IMR-90 (cell line): ENCODE results near the gene RRP15. TPM values are rescaled to one million over a fixed set of nuclear protein-coding genes. Genes with fewer than 3 reads are reported as not detected.

Experiments used
- ATAC-seq: fragments of 200-7000 bp; cut with Tn5 transposase; 2 replicates; pipeline ENCODE4 v1.9.1; 2020; ENCODE audit warnings: low read depth, mild to moderate bottlenecking, moderate library complexity
- BruUV-seq: library from RNA; stranded (reverse); fragments of 400-500 nt; replicated peaks from 2 replicates; lab custom pipeline; 2021; lab: Mats Ljungman, UMichigan
- CTCF ChIA-PET: fragments of 300-600 bp; formaldehyde crosslinking; extraction: SDS; loops from one replicate; lab custom pipeline; 2021; ENCODE audit warnings: antibody characterized with exemption; lab: Yijun Ruan, JAX
- POLR2A ChIA-PET: fragments of 300-600 bp; sonication (Branson Sonifier 250); formaldehyde crosslinking; loops from one replicate; lab custom pipeline; 2022; ENCODE audit warnings: antibody characterized with exemption; ENCODE audit not compliant: unreplicated experiment; lab: Charles Lee
- DNase-seq: peaks from one replicate; pipeline ENCODE4 v3.0.0; 2013
- H2AFZ ChIP-seq: replicated peaks from 2 replicates; pipeline ENCODE3; 2013; ENCODE audit warnings: low read length, mild to moderate bottlenecking; ENCODE audit not compliant: poor library complexity
- H2AK5ac ChIP-seq: 2 replicates; pipeline ENCODE4 v1.6.1; 2013; ENCODE audit warnings: low read depth, low read length, inconsistent platforms
- H2AK9ac ChIP-seq: replicated peaks from 2 replicates; pipeline ENCODE3; 2013; ENCODE audit warnings: mild to moderate bottlenecking, low read depth, low read length, moderate library complexity; ENCODE audit not compliant: poor library complexity
- H2BK120ac ChIP-seq: 2 replicates; pipeline ENCODE4 v1.6.1; 2013; ENCODE audit warnings: low read depth, low read length, inconsistent platforms
- H2BK15ac ChIP-seq: 3 replicates; pipeline ENCODE4 v1.6.1; 2013; ENCODE audit warnings: low read depth, low read length, inconsistent platforms
- H2BK20ac ChIP-seq: 2 replicates; pipeline ENCODE4 v1.6.1; 2013; ENCODE audit warnings: low read depth, mild to moderate bottlenecking, inconsistent platforms, low read length, moderate library complexity
- H2BK5ac ChIP-seq: 2 replicates; pipeline ENCODE4 v1.6.1; 2013; ENCODE audit warnings: mild to moderate bottlenecking, low read depth, low read length, inconsistent platforms; ENCODE audit not compliant: poor library complexity, severe bottlenecking
- H3K14ac ChIP-seq: replicated peaks from 2 replicates; pipeline ENCODE4 v1.6.1; 2013; ENCODE audit warnings: low read depth, low read length, inconsistent platforms
- H3K18ac ChIP-seq: 2 replicates; pipeline ENCODE4 v1.6.1; 2013; ENCODE audit warnings: low read depth, low read length, control low read depth
- H3K23ac ChIP-seq: 2 replicates; pipeline ENCODE4 v1.6.1; 2013; ENCODE audit warnings: low read depth, low read length, inconsistent platforms
- H3K27ac ChIP-seq: 2 replicates; pipeline ENCODE4 v1.5.1; 2013; ENCODE audit warnings: mild to moderate bottlenecking, control low read depth, low read length; ENCODE audit not compliant: insufficient read depth
- H3K27me3 ChIP-seq: 2 replicates; pipeline ENCODE4 v1.6.1; 2013; ENCODE audit warnings: low read length; ENCODE audit not compliant: control insufficient read depth, insufficient read depth
- H3K36me3 ChIP-seq: 2 replicates; pipeline ENCODE4 v1.6.1; 2013; ENCODE audit warnings: low read length, mixed read lengths; ENCODE audit not compliant: control insufficient read depth, insufficient read depth
- H3K4ac ChIP-seq: 2 replicates; pipeline ENCODE4 v1.6.1; 2013; ENCODE audit warnings: low read depth, low read length, inconsistent platforms
- H3K4me1 ChIP-seq: 2 replicates; pipeline ENCODE4 v1.6.1; 2013; ENCODE audit warnings: low read length, mixed read lengths; ENCODE audit not compliant: control insufficient read depth, insufficient read depth
- H3K4me2 ChIP-seq: 2 replicates; pipeline ENCODE4 v1.6.1; 2013; ENCODE audit warnings: low read depth, mild to moderate bottlenecking, control low read depth, low read length, moderate library complexity
- H3K4me3 ChIP-seq: 2 replicates; pipeline ENCODE4 v1.5.1; 2013; ENCODE audit warnings: low read depth, mild to moderate bottlenecking, control low read depth, low read length, moderate library complexity; ENCODE audit not compliant: insufficient read depth
- H3K56ac ChIP-seq: 2 replicates; pipeline ENCODE4 v1.6.1; 2013; ENCODE audit warnings: low read length, inconsistent platforms; ENCODE audit not compliant: insufficient read depth; ENCODE audit errors: extremely low read depth
- H3K79me1 ChIP-seq, 2 experiments: 2 replicates each; pipeline ENCODE4 v1.6.1; 2013; ENCODE audit warnings: low read length in 2 of 2, inconsistent platforms in 1 of 2, low read depth in 1 of 2
- H3K9ac ChIP-seq: 2 replicates; pipeline ENCODE4 v1.6.1; 2013; ENCODE audit warnings: low read depth, low read length, control low read depth
- H3K9me1 ChIP-seq: 2 replicates; pipeline ENCODE4 v1.6.1; 2013; ENCODE audit warnings: low read length, inconsistent platforms; ENCODE audit not compliant: insufficient read depth
- H3K9me3 ChIP-seq: 2 replicates; pipeline ENCODE4 v1.6.1; 2013; ENCODE audit warnings: low read length; ENCODE audit not compliant: control insufficient read depth, insufficient read depth
- H4K20me1 ChIP-seq: 2 replicates; pipeline ENCODE4 v1.6.1; 2013; ENCODE audit warnings: low read length, inconsistent platforms; ENCODE audit not compliant: insufficient read depth
- H4K5ac ChIP-seq: 2 replicates; pipeline ENCODE4 v1.6.1; 2013; ENCODE audit warnings: mild to moderate bottlenecking, low read depth, low read length, control low read depth
- H4K8ac ChIP-seq, 2 experiments: 2 replicates each; pipeline ENCODE4 v1.6.1; 2013; ENCODE audit warnings: low read depth in 2 of 2, low read length in 2 of 2, control low read depth in 1 of 2, inconsistent platforms in 1 of 2
- H4K91ac ChIP-seq: 2 replicates; pipeline ENCODE4 v1.6.1; 2013; ENCODE audit warnings: low read depth, low read length, inconsistent platforms; ENCODE audit not compliant: insufficient read depth
- BHLHE40 ChIP-seq: fragments of 150-350 bp; IDR thresholded peaks from 2 replicates; pipeline ENCODE4 v1.6.1; 2016; ENCODE audit warnings: mild to moderate bottlenecking, low read depth, low read length
- NFE2L2 ChIP-seq: fragments of 150-350 bp; IDR thresholded peaks from 2 replicates; pipeline ENCODE4 v1.6.1; 2016; ENCODE audit warnings: low read depth, mild to moderate bottlenecking, low read length
- RCOR1 ChIP-seq: IDR thresholded peaks from 2 replicates; pipeline ENCODE4 v1.6.1; 2012; ENCODE audit warnings: mild to moderate bottlenecking, low read length, improper control_type of control experiment; ENCODE audit not compliant: insufficient replicate concordance
- RFX5 ChIP-seq: IDR thresholded peaks from 2 replicates; pipeline ENCODE4 v1.8.0; 2012; ENCODE audit warnings: low read depth, mild to moderate bottlenecking, low read length, moderate library complexity
- WGBS, 2 experiments: methylation state at CpG; one replicate each; pipeline versions ENCODE4 v1.1.5 to v1.1.7; 2013; ENCODE audit warnings: missing lambda C conversion rate in 2 of 2; ENCODE audit not compliant: insufficient read length in 1 of 2; ENCODE audit errors: extremely low coverage in 2 of 2; 5-methylcytosine and 5-hydroxymethylcytosine counted together
- dilution Hi-C: fragments of 300-500 bp; cut with HindIII; formaldehyde crosslinking; loops from one replicate; pipeline ENCODE4 v1.14.3; 2018; ENCODE audit warnings: low sequenced_read_pairs; ENCODE audit not compliant: unreplicated experiment
- in situ Hi-C: fragments of 300-500 bp; cut with MboI; formaldehyde crosslinking; loops from 3 replicates; pipeline ENCODE4 v1.14.3; 2019; ENCODE audit warnings: low sequenced_read_pairs, inconsistent platforms, mixed read lengths
- intact Hi-C: fragments of 100-400 bp; cut with micrococcal nuclease; formaldehyde crosslinking; loops from 2 replicates; pipeline ENCODE4 v1.10.0; 2022
- polyA plus RNA-seq, 3 experiments: library from polyadenylated mRNA; depleted of rRNA; stranded (reverse); fragments of >200 nt; gene quantifications; 2 replicates each; pipeline ENCODE4 v1.2.3, GENCODE V29; 2012; ENCODE audit warnings: low replicate concordance in 1 of 3
- total RNA-seq: library from RNA; depleted of rRNA; stranded (reverse); fragments of >200 nt; gene quantifications from 2 replicates; pipeline ENCODE4 v1.2.3, GENCODE V29; 2012

Gene RRP15
- total and polyA plus RNA-seq, 2 of the 4 experiments (the other 2 are of a cell fraction): 3.1 to 4.1 TPM

GRCh38 chr1:218254296-218254946 lies 30.7 kb upstream of the RRP15 start:
- no peak overlapping the region for H2AK5ac ChIP-seq
- no peaks in the 10 kb centered on the region for H3K9me1 ChIP-seq
- no peak overlapping the region for H2BK20ac ChIP-seq
- no peak overlapping the region for H3K23ac ChIP-seq
- no peak overlapping the region for H3K18ac ChIP-seq
- no peak overlapping the region for H3K14ac ChIP-seq
- H3K27ac ChIP-seq: no peak overlapping the region
- no peak overlapping the region for H4K8ac ChIP-seq
- H3K27me3 ChIP-seq: no peaks in the 10 kb centered on the region
- DNase-seq (no peak), ATAC-seq (no peak)
- H3K4ac ChIP-seq: no peak overlapping the region
- no peaks in the 10 kb centered on the region for H3K4me1 ChIP-seq
- H3K4me2 ChIP-seq: no peak overlapping the region
- H3K9me3 ChIP-seq: peaks cover 2% of the 10 kb centered on the region; the same call in 1 of the 2 replicates
- H3K4me3 ChIP-seq: no peak overlapping the region
- no peak overlapping the region for H2BK120ac ChIP-seq
- no TSS peak for BruUV-seq
- CTCF ChIA-PET: no interaction called here
- H2AFZ ChIP-seq: no peak overlapping the region
- no peak overlapping the region for H2BK15ac ChIP-seq
- no peaks in the 10 kb centered on the region for H3K79me1 ChIP-seq
- H3K36me3 ChIP-seq: no peaks in the 10 kb centered on the region
- no peaks in the 10 kb centered on the region for H4K20me1 ChIP-seq
- dilution Hi-C loops: no loop called here
- H2BK5ac ChIP-seq: no peak overlapping the region
- no peak overlapping the region for H4K5ac ChIP-seq
- intact Hi-C loops: no loop called here
- no peak for TF ChIP-seq NFE2L2
- TF ChIP-seq BHLHE40: no peak
- TF ChIP-seq RCOR1: no peak
- no peak for TF ChIP-seq RFX5
- H3K9ac ChIP-seq: no peak overlapping the region
- POLR2A ChIA-PET: no interaction called here
- no CpG with 5 or more reads among the region's 8 CpGs for WGBS, 2 experiments
- in situ Hi-C loops: no loop called here
- H2AK9ac ChIP-seq: no peak overlapping the region
- no peak overlapping the region for H3K56ac ChIP-seq
- H4K91ac ChIP-seq: no peak overlapping the region
